Measurements from ENCODE around the gene OCEL1. TPM values are rescaled to one million over a fixed set of nuclear protein-coding genes. Genes with fewer than 3 reads are reported as not detected.

The OCEL1 gene
- 5.6 and 9.4 TPM in 2 replicates for total RNA-seq (2014; rRNA removed)
- percentile 61 among the genes with signal in this experiment for Bru-seq, nascent RNA
- percentile 78 among the genes with signal in this experiment for BruChase-seq, experiment 1, labeled RNA remaining after a 6-hour chase
- percentile 72 among the genes with signal in this experiment for BruChase-seq, experiment 2, labeled RNA remaining after a 2-hour chase
- long read RNA-seq, transcript OCEL1-206 (5 exons, 1,044 nt), result major isoform, 6 of 45 reads
- long read RNA-seq, transcript OCEL1-201 (6 exons, 1,133 nt), result minor isoform, 5 of 45 reads
- long read RNA-seq, partial matches to known transcripts, result 25 of 45 reads
- long read RNA-seq, other reads (novel, unspliced or antisense), result 7 of 45 reads

- Histone ChIP-seq H3K4me3 (ENCODE audit: low read length) (peak within 1 kb of the TSS; percentile 83), H3F3A (ENCODE audit: low read length, unreplicated experiment) (no peaks in the 10 kb centered on the region), H2AFZ (ENCODE audit: low read length) (peak within 1 kb of the TSS; percentile 98), H3K4me1 (ENCODE audit: insufficient read depth, low read length) (no peaks in the 10 kb centered on the region; the same call in 1 of the 2 replicates), H3K9me2 (replicated peaks; ENCODE audit: low read length) (no peaks in the 10 kb centered on the region), H3K27me3 (ENCODE audit: low read length) (no peaks in the 10 kb centered on the region), H3K36me3 (ENCODE audit: low read depth, low read length) (peaks cover 5% of the 10 kb centered on the region; the same call in 1 of the 2 replicates), H3K27ac (ENCODE audit: low read length) (peak within 1 kb of the TSS; percentile 59), H3K4me2 (ENCODE audit: low read length) (peak within 1 kb of the TSS; percentile 89), H3K9me3 (ENCODE audit: low read length) (no peaks in the 10 kb centered on the region), H4K20me1 (ENCODE audit: low read length) (no peaks in the 10 kb centered on the region), H3K79me2 (ENCODE audit: low read length) (0 out of 2 replicates have a peak, but pooled peaks cover 6% of the 10 kb centered on the region), H3K9ac (ENCODE audit: low read length) (peak within 1 kb of the TSS; percentile 81)
- BruUV-seq (replicated peaks), result no TSS peak
- TF ChIP-seq EZH2phosphoT487 (IDR thresholded peaks at IDR 0.05; ENCODE audit: borderline replicate concordance, low read length) (no peak), CTCF (conservative IDR thresholded peaks at IDR 0.05; ENCODE audit: low read depth, low read length) (no peak), EZH2 (IDR thresholded peaks at IDR 0.05; ENCODE audit: low read length, unreplicated experiment) (no peak)
- ATAC-seq, result peak; percentile 95
- ChIA-PET POLR2A (ENCODE audit: unreplicated experiment) (interaction anchor here (0.5 to 0.7 kb wide), 3 partner anchors 11 to 527 kb away, joined by 3 to 12 read pairs (median 3); partner anchors contain the start of gene USE1), CTCF (interaction anchor here (1.3 kb wide), 1 partner anchor 11 kb away, joined by 5 read pairs; the partner anchor contains the start of gene USE1)
- peak; percentile 98 for DNase-seq
- intact Hi-C loops (cut with micrococcal nuclease), result no loop called here
Measured at GRCh38 chr19:17226002-17226933, at the start of gene OCEL1. TSS of gene OCEL1 (plus strand) at chr19:17226226. CDS start at chr19:17226248, 22 bp downstream.

GRCh38 chr19:17178291-17178690, 47.7 kb upstream of the OCEL1 start:
- ChIA-PET POLR2A (ENCODE audit: unreplicated experiment) (no interaction called here), CTCF (no interaction called here)
- Histone ChIP-seq H2AFZ (ENCODE audit: low read length) (no peak overlapping the region), H3K9me2 (replicated peaks; ENCODE audit: low read length) (no peaks in the 10 kb centered on the region), H3K27ac (ENCODE audit: low read length) (no peak overlapping the region), H3K79me2 (ENCODE audit: low read length) (no peaks in the 10 kb centered on the region), H3K9me3 (ENCODE audit: low read length) (no peaks in the 10 kb centered on the region), H3F3A (ENCODE audit: low read length, unreplicated experiment) (no peaks in the 10 kb centered on the region), H3K36me3 (ENCODE audit: low read depth, low read length) (0 out of 2 replicates have a peak, but pooled peaks cover 8% of the 10 kb centered on the region), H4K20me1 (ENCODE audit: low read length) (no peaks in the 10 kb centered on the region), H3K27me3 (ENCODE audit: low read length) (no peaks in the 10 kb centered on the region), H3K4me2 (ENCODE audit: low read length) (no peak overlapping the region), H3K4me1 (ENCODE audit: insufficient read depth, low read length) (peaks cover 5% of the 10 kb centered on the region), H3K9ac (ENCODE audit: low read length) (no peak overlapping the region), H3K4me3 (ENCODE audit: low read length) (no peak overlapping the region)
- TF ChIP-seq CTCF (conservative IDR thresholded peaks at IDR 0.05; ENCODE audit: low read depth, low read length), result no peak
- no peak for TF ChIP-seq EZH2 (IDR thresholded peaks at IDR 0.05; ENCODE audit: low read length, unreplicated experiment)
- no peak for TF ChIP-seq EZH2phosphoT487 (IDR thresholded peaks at IDR 0.05; ENCODE audit: borderline replicate concordance, low read length)
- BruUV-seq (replicated peaks), result TSS peak; percentile 13
- DNase-seq (no peak), ATAC-seq (no peak)
- intact Hi-C loops (cut with micrococcal nuclease), result no loop called here
